ENCODE measurements around the gene PTPRM. TPM values are rescaled to one million over a fixed set of nuclear protein-coding genes. Genes with fewer than 3 reads are reported as not detected.

Gene PTPRM
- total RNA-seq, 1 experiment from 2014 or later, result 14.5 TPM

DNA sequence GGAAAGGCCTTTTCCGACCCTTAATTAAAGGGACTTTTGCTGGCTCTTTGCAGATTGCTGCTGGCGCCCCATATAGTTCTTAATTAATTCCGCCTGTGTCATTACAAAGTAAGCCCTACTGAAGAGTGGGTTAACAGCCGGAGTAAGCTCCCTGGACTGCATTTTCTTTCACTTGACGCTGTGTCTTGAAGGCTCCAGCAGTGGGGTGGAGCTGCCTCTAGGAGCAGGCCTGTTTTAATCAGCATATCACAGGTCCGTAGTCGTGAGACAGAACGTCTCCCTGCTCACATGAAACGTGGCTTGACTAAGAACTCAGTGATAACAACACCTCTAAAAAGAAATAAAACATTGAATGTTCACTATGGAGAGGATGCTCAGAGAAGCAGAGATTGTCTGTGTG lies 712.2 kb downstream of the PTPRM start:
- BruUV-seq (replicated peaks), result no TSS peak
- Histone ChIP-seq H3K4me3 (replicated peaks in 1 of 2; ENCODE audit: low read depth in 1 of 2, low read length in 2 of 2) (no peak overlapping the region), H3K27ac (ENCODE audit: low read depth, low read length) (no peak overlapping the region), H3K9me3 (ENCODE audit: control insufficient read depth in 1 of 2, insufficient read depth in 1 of 2, low read depth in 1 of 2, low read length in 2 of 2) (no peaks in the 10 kb centered on the region), H3K27me3 (ENCODE audit: insufficient read depth, low read length) (no peaks in the 10 kb centered on the region), H2AFZ (ENCODE audit: low read depth, low read length, poor library complexity, severe bottlenecking) (no peak overlapping the region), H4K20me1 (ENCODE audit: insufficient read depth) (no peaks in the 10 kb centered on the region), H3K4me2 (ENCODE audit: low read length) (no peak overlapping the region), H3K79me2 (ENCODE audit: insufficient read depth, low read length) (no peaks in the 10 kb centered on the region), H3K4me1 (ENCODE audit: control insufficient read depth in 1 of 2, insufficient read depth in 2 of 2, low read length in 2 of 2) (no peaks in the 10 kb centered on the region), H3K36me3 (ENCODE audit: control insufficient read depth in 1 of 2, insufficient read depth in 2 of 2, low read length in 2 of 2) (no peaks in the 10 kb centered on the region), H3K9ac (ENCODE audit: low read length) (no peak overlapping the region), H3K9me2 (ENCODE audit: insufficient read depth) (no peaks in the 10 kb centered on the region)
- ChIA-PET RAD21 (ENCODE audit: low non-redundant PET in 1 of 2, low total read pairs in 2 of 2, uncharacterized antibody in 2 of 2, unreplicated experiment in 2 of 2) (no interaction called here), POLR2A (no interaction called here), CTCF (no interaction called here)
- intact Hi-C loops (cut with micrococcal nuclease), result no loop called here
- TF ChIP-seq EZH2phosphoT487 (IDR thresholded peaks at IDR 0.05; ENCODE audit: borderline replicate concordance) (no peak), CEBPB (IDR thresholded peaks at IDR 0.05; ENCODE audit: low read depth) (no peak), EZH2 (IDR thresholded peaks at IDR 0.05) (no peak), YY1 (IDR thresholded peaks at IDR 0.05; ENCODE audit: extremely low read depth, insufficient replicate concordance, low read depth, low read length) (no peak), TCF7L2 (IDR thresholded peaks at IDR 0.05; ENCODE audit: borderline replicate concordance, extremely low read depth, insufficient read depth, insufficient read length) (no peak), SRF (IDR thresholded peaks at IDR 0.05; ENCODE audit: low read depth) (no peak), EGR1 (IDR thresholded peaks at IDR 0.05; ENCODE audit: low read depth) (no peak), ZNF274 (IDR thresholded peaks at IDR 0.05; ENCODE audit: low read depth, low read length) (no peak), POLR2AphosphoS5 (IDR thresholded peaks at IDR 0.05; ENCODE audit: low read depth, low read length) (no peak), CBX3 (IDR thresholded peaks at IDR 0.05; ENCODE audit: low read depth) (no peak), ELF1 (IDR thresholded peaks at IDR 0.05; ENCODE audit: borderline replicate concordance, low read depth) (no peak), POLR2A (IDR thresholded peaks at IDR 0.05; ENCODE audit: borderline replicate concordance, extremely low read depth, insufficient read depth, insufficient read length) (no peak), JUND (IDR thresholded peaks at IDR 0.05) (no peak)
- TF ChIP-seq, protein P1, sequence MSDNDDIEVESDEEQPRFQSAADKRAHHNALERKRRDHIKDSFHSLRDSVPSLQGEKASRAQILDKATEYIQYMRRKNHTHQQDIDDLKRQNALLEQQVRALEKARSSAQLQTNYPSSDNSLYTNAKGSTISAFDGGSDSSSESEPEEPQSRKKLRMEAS (IDR thresholded peaks at IDR 0.05), result no peak
- TF ChIP-seq, protein P2, sequence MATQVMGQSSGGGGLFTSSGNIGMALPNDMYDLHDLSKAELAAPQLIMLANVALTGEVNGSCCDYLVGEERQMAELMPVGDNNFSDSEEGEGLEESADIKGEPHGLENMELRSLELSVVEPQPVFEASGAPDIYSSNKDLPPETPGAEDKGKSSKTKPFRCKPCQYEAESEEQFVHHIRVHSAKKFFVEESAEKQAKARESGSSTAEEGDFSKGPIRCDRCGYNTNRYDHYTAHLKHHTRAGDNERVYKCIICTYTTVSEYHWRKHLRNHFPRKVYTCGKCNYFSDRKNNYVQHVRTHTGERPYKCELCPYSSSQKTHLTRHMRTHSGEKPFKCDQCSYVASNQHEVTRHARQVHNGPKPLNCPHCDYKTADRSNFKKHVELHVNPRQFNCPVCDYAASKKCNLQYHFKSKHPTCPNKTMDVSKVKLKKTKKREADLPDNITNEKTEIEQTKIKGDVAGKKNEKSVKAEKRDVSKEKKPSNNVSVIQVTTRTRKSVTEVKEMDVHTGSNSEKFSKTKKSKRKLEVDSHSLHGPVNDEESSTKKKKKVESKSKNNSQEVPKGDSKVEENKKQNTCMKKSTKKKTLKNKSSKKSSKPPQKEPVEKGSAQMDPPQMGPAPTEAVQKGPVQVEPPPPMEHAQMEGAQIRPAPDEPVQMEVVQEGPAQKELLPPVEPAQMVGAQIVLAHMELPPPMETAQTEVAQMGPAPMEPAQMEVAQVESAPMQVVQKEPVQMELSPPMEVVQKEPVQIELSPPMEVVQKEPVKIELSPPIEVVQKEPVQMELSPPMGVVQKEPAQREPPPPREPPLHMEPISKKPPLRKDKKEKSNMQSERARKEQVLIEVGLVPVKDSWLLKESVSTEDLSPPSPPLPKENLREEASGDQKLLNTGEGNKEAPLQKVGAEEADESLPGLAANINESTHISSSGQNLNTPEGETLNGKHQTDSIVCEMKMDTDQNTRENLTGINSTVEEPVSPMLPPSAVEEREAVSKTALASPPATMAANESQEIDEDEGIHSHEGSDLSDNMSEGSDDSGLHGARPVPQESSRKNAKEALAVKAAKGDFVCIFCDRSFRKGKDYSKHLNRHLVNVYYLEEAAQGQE (IDR thresholded peaks at IDR 0.05; ENCODE audit: low read depth), result no peak
- TF ChIP-seq, protein P3, sequence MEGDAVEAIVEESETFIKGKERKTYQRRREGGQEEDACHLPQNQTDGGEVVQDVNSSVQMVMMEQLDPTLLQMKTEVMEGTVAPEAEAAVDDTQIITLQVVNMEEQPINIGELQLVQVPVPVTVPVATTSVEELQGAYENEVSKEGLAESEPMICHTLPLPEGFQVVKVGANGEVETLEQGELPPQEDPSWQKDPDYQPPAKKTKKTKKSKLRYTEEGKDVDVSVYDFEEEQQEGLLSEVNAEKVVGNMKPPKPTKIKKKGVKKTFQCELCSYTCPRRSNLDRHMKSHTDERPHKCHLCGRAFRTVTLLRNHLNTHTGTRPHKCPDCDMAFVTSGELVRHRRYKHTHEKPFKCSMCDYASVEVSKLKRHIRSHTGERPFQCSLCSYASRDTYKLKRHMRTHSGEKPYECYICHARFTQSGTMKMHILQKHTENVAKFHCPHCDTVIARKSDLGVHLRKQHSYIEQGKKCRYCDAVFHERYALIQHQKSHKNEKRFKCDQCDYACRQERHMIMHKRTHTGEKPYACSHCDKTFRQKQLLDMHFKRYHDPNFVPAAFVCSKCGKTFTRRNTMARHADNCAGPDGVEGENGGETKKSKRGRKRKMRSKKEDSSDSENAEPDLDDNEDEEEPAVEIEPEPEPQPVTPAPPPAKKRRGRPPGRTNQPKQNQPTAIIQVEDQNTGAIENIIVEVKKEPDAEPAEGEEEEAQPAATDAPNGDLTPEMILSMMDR (IDR thresholded peaks at IDR 0.05 in 2 of 3, conservative IDR thresholded peaks at IDR 0.05 in 1 of 3; ENCODE audit: borderline replicate concordance in 1 of 3, insufficient read depth in 1 of 3, low read depth in 2 of 3, low read length in 2 of 3), result no peak
- ATAC-seq (no peak), DNase-seq (ENCODE audit: low read depth, low spot score) (no peak)

All from HCT116 (cell line).